GM12878 (cell line): Measurements from ENCODE around the gene LGALS1. TPM values are rescaled to one million over a fixed set of nuclear protein-coding genes. Genes with fewer than 3 reads are reported as not detected.

ENCODE experiments used
- ATF3 ChIP-seq: IDR thresholded peaks from 2 replicates; pipeline ENCODE4 v1.6.1; 2011; ENCODE audit warnings: low read depth, mild to moderate bottlenecking, low read length, moderate library complexity, borderline replicate concordance; ENCODE audit errors: extremely low read depth
- BHLHE40 ChIP-seq, 2 experiments: fragments of 450-650 bp in 1 of 2; IDR thresholded peaks; 2 replicates each; pipeline ENCODE4 v1.6.1; 2011 to 2017; ENCODE audit warnings: low read depth in 2 of 2, borderline replicate concordance in 1 of 2, improper control_type of control experiment in 1 of 2, low read length in 1 of 2, mild to moderate bottlenecking in 1 of 2
- BMI1 ChIP-seq: fragments of 450-650 bp; IDR thresholded peaks from 2 replicates; pipeline ENCODE4 v1.6.1; 2016; ENCODE audit warnings: mild to moderate bottlenecking, moderate library complexity, borderline replicate concordance
- CBX3 ChIP-seq: fragments of 200-600 bp; sonication (generic); IDR thresholded peaks from 2 replicates; pipeline ENCODE4 v1.6.1; 2016; ENCODE audit warnings: low read depth, borderline replicate concordance
- E2F4 ChIP-seq: IDR thresholded peaks from 2 replicates; pipeline ENCODE4 v1.6.1; 2012; ENCODE audit warnings: low read depth, low read length, improper control_type of control experiment
- ELK1 ChIP-seq: IDR thresholded peaks from 2 replicates; pipeline ENCODE4 v1.6.1; 2012; ENCODE audit warnings: low read depth, low read length, improper control_type of control experiment
- EP300 ChIP-seq, 2 experiments: fragments of 150-350 bp in 1 of 2; IDR thresholded peaks; 2 replicates each; pipeline ENCODE4 v1.6.1; 2011 to 2012; ENCODE audit warnings: low read depth in 2 of 2, low read length in 2 of 2, borderline replicate concordance in 1 of 2, improper control_type of control experiment in 1 of 2, inconsistent platforms in 1 of 2; ENCODE audit not compliant: control insufficient read depth in 1 of 2
- HDGF ChIP-seq: fragments of 450-650 bp; IDR thresholded peaks from 2 replicates; pipeline ENCODE4 v1.6.1; 2016; ENCODE audit warnings: antibody characterized with exemption
- IRF4 ChIP-seq: IDR thresholded peaks from 2 replicates; pipeline ENCODE4 v1.6.1; 2011; ENCODE audit warnings: low read depth, low read length
- MTA3 ChIP-seq: IDR thresholded peaks from 2 replicates; pipeline ENCODE4 v1.6.1; 2012; ENCODE audit warnings: low read length, inconsistent platforms, borderline replicate concordance
- NR2F1 ChIP-seq: fragments of 450-650 bp; conservative IDR thresholded peaks from 2 replicates; pipeline ENCODE4 v1.6.1; 2017; ENCODE audit warnings: mild to moderate bottlenecking
- POLR2AphosphoS2 ChIP-seq: IDR thresholded peaks from 2 replicates; pipeline ENCODE4 v1.6.1; 2011; ENCODE audit warnings: low read depth, mild to moderate bottlenecking, low read length, improper control_type of control experiment, moderate library complexity
- RELB ChIP-seq: fragments of 450-650 bp; IDR thresholded peaks from 2 replicates; pipeline ENCODE4 v1.6.1; 2017; ENCODE audit warnings: low read depth, mild to moderate bottlenecking, moderate library complexity
- SMARCA5 ChIP-seq: fragments of 450-650 bp; IDR thresholded peaks from 2 replicates; pipeline ENCODE4 v1.6.1; 2017; ENCODE audit warnings: mild to moderate bottlenecking
- SP1 ChIP-seq: IDR thresholded peaks from one replicate; pipeline ENCODE4 v1.6.1; 2011; ENCODE audit warnings: low read depth, low read length
- SREBF1 ChIP-seq: IDR thresholded peaks from 2 replicates; pipeline ENCODE4 v1.6.1; 2012; ENCODE audit warnings: mild to moderate bottlenecking, low read length
- STAT3 ChIP-seq: IDR thresholded peaks from 2 replicates; pipeline ENCODE4 v1.6.1; 2011; ENCODE audit warnings: low read depth, low read length, improper control_type of control experiment
- TARDBP ChIP-seq: IDR thresholded peaks from 2 replicates; pipeline ENCODE4 v1.6.1; 2016; ENCODE audit warnings: borderline replicate concordance
- USF1 ChIP-seq: IDR thresholded peaks from 2 replicates; pipeline ENCODE4 v1.6.1; 2011; ENCODE audit warnings: borderline replicate concordance, low read depth, mild to moderate bottlenecking, moderate library complexity, mixed read lengths, low read length; ENCODE audit not compliant: insufficient read depth; ENCODE audit errors: extremely low read length
- ZBTB4 ChIP-seq: fragments of 450-650 bp; formaldehyde crosslinking; IDR thresholded peaks from 2 replicates; pipeline ENCODE4 v1.4.0; 2022; ENCODE audit warnings: mild to moderate bottlenecking, moderate library complexity
- ZSCAN29 ChIP-seq: fragments of 450-650 bp; IDR thresholded peaks from 2 replicates; pipeline ENCODE4 v1.6.1; 2017; ENCODE audit warnings: mild to moderate bottlenecking, moderate library complexity
- polyA plus RNA-seq, 11 experiments: library from polyadenylated mRNA; depleted of rRNA in 4 of 11; unstranded in 6 of 11; stranded (reverse) in 5 of 11; fragments of >200 nt; fragmentation: Nextera tagmentation in 4 of 11; fragmentation: Illumina TruSeq in 1 of 11; extraction: Ambion mirVana in 4 of 11; extraction: Trizol in 1 of 11; gene quantifications; 1 replicate in 1 of 11; 2 replicates in 10 of 11; pipeline versions ENCODE4 v1.2.1 to v1.2.3, GENCODE V29; 2011 to 2016; ENCODE audit warnings: inconsistent platforms in 2 of 11, missing spikeins in 2 of 11, low read depth in 1 of 11
- total RNA-seq, 4 experiments: library from RNA; depleted of rRNA in 3 of 4; stranded (reverse); fragments of >200 nt in 3 of 4; fragmentation: Illumina TruSeq in 1 of 4; extraction: Trizol in 1 of 4; gene quantifications; 2 replicates each; pipeline versions ENCODE4 v1.2.1 to v1.2.3, GENCODE V29; 2013 to 2021

The LGALS1 gene
- total and polyA plus RNA-seq, 10 of the 15 experiments (the other 5 are each of a cell fraction or from before 2014, with no cell fraction given), result 312 to 1,889 (median 706) TPM

GRCh38 chr22:37676736-37677492, 1.5 kb downstream of the LGALS1 start (continued):
- TF ChIP-seq ZBTB4 (CRISPR knock-in tag), result no peak
- no peak for TF ChIP-seq CBX3
- TF ChIP-seq EP300 (IDR thresholded peaks at IDR 0.05; ENCODE audit: borderline replicate concordance in 1 of 2, control insufficient read depth in 1 of 2, low read depth in 2 of 2, low read length in 2 of 2), result no peak
- TF ChIP-seq SMARCA5, result no peak
- TF ChIP-seq ELK1, result peak; percentile 35; the same call in 1 of the 2 replicates
- TF ChIP-seq POLR2AphosphoS2, result peak; percentile 76; the same call in 1 of the 2 replicates
- TF ChIP-seq HDGF, result peak; percentile 69; the same call in 1 of the 2 replicates
- 0 out of 2 replicates have a peak, but pooled peaks have one; percentile 28 for TF ChIP-seq NR2F1
- TF ChIP-seq TARDBP, result no peak
- no peak; a peak in 1 of 4 replicates for TF ChIP-seq BHLHE40 (IDR thresholded peaks at IDR 0.05; ENCODE audit: borderline replicate concordance in 1 of 2, low read depth in 2 of 2, low read length in 1 of 2)
- peak; percentile 39; the same call in 1 of the 2 replicates for TF ChIP-seq RELB
- no peak for TF ChIP-seq E2F4
- TF ChIP-seq IRF4, result no peak
- no peak for TF ChIP-seq STAT3
- peak; percentile 40 for TF ChIP-seq SP1
- no peak for TF ChIP-seq USF1
- no peak for TF ChIP-seq ATF3
- TF ChIP-seq SREBF1, result no peak
- TF ChIP-seq BMI1, result no peak
- TF ChIP-seq ZSCAN29, result no peak
- TF ChIP-seq MTA3, result no peak; the same call in 1 of the 2 replicates
